GM19099 (cell line): Measurements from ENCODE around the gene STK11IP.

Source experiments
- POLR2A ChIP-seq: IDR thresholded peaks from 3 replicates; pipeline ENCODE4 v1.6.1; 2011; ENCODE audit warnings: low read depth; ENCODE audit not compliant: insufficient read length; ENCODE audit errors: extremely low read depth

Gene STK11IP

GRCh38 chr2:219597552-219598307 lies at the start of gene STK11IP:
Gene STK11IP, plus strand, starts transcription at chr2:219597857. Its CDS starts 263 bp downstream, at chr2:219598120.
- TF ChIP-seq POLR2A = peak; percentile 96

DNA sequence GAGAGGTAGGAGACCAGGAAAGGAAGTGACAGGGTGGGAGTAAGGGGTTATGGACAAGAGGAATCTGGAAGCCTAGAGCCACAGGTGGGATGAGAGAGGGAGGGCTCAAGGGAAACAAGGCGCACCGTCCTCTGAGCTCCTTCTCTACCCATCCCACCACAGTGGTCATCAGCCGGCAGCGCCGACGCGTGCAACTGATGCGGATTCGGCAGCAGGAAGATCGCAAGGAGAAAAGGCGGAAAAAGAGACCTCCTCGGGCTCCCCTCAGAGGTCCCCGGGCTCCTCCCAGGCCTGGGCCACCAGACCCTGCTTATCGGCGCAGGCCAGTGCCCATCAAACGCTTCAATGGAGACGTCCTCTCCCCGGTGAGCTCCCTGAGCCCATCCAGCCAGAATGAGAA lies 48.7 kb upstream of the STK11IP start:
- no peak for TF ChIP-seq POLR2A

GRCh38 chr2:219549619-219550018 lies 48.0 kb upstream of the STK11IP start:
- TF ChIP-seq POLR2A = no peak

- TF ChIP-seq POLR2A = no peak
These were observed 45.9 kb upstream of the STK11IP start for GRCh38 chr2:219551441-219552381.

- no peak for TF ChIP-seq POLR2A
These were observed 45.1 kb upstream of the STK11IP start for GRCh38 chr2:219552382-219553167.

DNA sequence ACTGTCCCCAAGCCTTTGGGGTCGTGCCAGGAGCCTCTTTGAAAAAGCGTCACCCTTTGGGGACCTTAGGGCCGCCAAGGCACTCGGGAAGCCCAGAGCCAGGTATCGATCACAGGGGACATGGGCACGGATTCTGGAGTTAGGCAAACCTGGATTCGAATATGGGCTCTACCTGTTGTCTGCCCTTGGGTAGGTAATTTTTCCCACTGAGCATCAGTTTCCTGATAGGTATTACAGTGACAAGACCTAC lies 44.6 kb upstream of the STK11IP start:
- no peak for TF ChIP-seq POLR2A

- no peak for TF ChIP-seq POLR2A
These were observed 44.1 kb upstream of the STK11IP start for GRCh38 chr2:219553463-219553963.

DNA sequence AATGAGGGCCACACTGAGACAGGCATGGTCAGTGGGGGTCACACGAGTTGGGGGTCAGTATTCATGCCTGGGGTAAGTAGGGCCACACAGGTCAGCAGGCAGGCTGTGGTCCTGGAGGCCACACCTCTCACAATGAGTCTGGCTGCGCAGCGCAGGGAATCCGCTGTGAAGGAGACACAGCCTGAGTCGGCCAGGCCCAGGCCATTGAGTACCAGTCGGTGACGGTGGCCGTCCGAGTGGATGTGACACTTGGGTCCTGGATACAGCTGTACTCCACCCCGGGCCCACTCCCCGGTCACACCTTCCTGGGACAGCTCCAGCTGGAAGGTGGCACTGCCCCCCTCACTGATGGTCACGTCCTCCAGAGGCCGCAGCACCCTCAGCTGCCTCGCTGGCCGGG lies 43.3 kb upstream of the STK11IP start:
- TF ChIP-seq POLR2A = no peak

DNA sequence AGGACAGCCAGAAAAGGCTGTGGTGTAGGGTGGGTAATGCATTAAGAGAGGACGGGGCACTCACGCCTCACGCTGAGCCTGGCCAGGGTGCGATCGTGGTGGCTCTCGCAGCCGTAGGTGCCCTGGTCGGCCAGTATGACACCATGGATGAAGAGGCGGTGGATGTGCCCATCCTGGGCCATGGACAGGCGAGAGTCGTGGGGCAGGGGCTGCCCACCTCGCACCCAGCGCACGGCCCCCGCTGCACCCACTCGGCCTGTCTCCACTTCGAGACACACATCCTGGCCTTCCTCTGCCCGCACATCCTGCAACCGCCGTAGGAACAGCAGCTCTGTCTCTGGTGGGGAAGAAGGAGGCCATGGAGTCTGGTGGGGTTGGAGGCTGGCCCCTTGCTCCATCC lies 41.7 kb upstream of the STK11IP start:
- TF ChIP-seq POLR2A = no peak

DNA sequence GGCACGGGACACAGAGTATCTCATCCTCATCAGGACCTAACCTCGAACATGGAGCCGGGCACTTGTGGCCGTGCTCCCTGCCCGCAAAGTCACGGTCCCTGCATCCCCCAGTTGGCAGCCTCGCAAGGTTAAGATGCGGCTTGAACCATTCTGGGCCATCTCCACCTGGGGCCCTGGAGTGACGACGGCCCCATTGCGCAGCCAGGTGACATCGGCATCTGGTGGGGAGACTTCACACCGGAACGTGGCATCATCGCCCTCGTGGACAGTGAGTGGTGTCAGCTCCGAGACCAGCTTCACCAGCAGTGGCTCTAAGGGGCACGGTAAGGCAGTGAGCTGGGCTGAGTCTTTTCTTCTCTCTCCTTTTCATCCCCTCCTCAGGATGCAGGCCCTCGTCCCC lies 41.2 kb upstream of the STK11IP start:
- no peak for TF ChIP-seq POLR2A

- TF ChIP-seq POLR2A = no peak
These were observed 40.3 kb upstream of the STK11IP start for GRCh38 chr2:219557320-219557719.

DNA sequence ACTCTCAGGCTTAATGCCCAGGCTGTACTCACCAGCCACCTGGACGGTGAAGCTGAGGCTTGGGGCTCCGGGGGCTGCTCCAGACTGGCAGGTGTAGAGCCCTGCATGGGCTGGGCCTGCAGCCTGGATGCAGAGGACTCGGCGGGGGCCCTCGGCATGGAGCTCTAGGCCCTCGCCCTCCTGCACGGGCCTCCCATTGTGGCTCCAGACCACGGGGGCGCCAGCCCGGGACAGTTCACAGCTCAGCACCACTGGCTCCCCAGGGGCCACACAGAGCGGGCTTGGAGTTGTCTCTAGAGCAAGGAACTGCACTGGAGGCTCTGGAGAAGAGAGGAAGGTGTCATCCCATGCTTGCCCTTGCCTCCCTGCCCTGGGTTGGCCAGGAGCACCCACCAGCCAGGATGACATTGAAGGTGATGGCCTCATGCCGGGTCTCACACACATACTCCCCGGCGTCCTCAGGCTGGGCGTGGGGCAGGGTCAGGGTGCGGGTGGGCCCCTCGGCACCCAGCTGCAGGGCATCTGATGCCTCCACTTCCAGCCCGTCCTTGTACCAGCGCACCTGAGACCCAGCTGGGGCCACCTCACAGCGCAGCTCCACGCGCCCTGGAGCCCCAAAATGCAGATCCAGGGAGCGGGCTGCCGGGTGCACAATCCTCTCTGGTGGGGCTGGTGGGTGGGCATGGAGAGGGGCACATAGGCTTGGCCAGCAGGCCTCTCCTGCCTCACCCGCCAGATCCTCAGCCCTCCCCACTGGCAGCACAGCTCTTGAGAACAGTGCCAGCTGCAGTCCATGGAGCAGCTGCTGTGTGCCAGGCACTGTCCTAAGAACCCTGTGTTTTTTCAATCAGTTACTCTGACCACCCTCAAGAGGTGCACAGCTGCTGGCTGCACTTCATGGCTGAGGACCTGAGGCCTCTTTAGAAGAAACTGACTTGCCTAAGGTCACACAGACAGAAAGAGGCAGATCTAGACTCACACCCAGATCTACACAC lies 39.6 kb upstream of the STK11IP start:
- no peak for TF ChIP-seq POLR2A

GRCh38 chr2:219559156-219559915 lies 38.3 kb upstream of the STK11IP start:
- TF ChIP-seq POLR2A = no peak
